Measurements from ENCODE around the gene UTY.

Gene UTY

GRCh38 chrY:13330651-13331050, 149.2 kb downstream of the UTY start:
- TF ChIP-seq CTCF (conservative IDR thresholded peaks at IDR 0.05; ENCODE audit: control insufficient read depth, insufficient read depth, low read depth, low read length) = no peak
- no peak for DNase-seq (ENCODE audit: low read depth)
- no peak overlapping the region for H3K4me3 ChIP-seq (ENCODE audit: control insufficient read depth, low read depth, low read length)

GRCh38 chrY:13312966-13313365, 166.9 kb downstream of the UTY start:
- H3K4me3 ChIP-seq (ENCODE audit: control insufficient read depth, low read depth, low read length) = no peak overlapping the region
- no peak for TF ChIP-seq CTCF (conservative IDR thresholded peaks at IDR 0.05; ENCODE audit: control insufficient read depth, insufficient read depth, low read depth, low read length)
- no peak for DNase-seq (ENCODE audit: low read depth)

GRCh38 chrY:13307959-13308358, 171.9 kb downstream of the UTY start:
- no peak overlapping the region for H3K4me3 ChIP-seq (ENCODE audit: control insufficient read depth, low read depth, low read length)
- no peak for DNase-seq (ENCODE audit: low read depth)
- no peak for TF ChIP-seq CTCF (conservative IDR thresholded peaks at IDR 0.05; ENCODE audit: control insufficient read depth, insufficient read depth, low read depth, low read length)

- no peak overlapping the region for H3K4me3 ChIP-seq (ENCODE audit: control insufficient read depth, low read depth, low read length)
- no peak for DNase-seq (ENCODE audit: low read depth)
- no peak for TF ChIP-seq CTCF (conservative IDR thresholded peaks at IDR 0.05; ENCODE audit: control insufficient read depth, insufficient read depth, low read depth, low read length)
Observed at GRCh38 chrY:13300795-13301194, 179.0 kb downstream of the UTY start.

GRCh38 chrY:13299411-13299810, 180.4 kb downstream of the UTY start:
- no peak overlapping the region for H3K4me3 ChIP-seq (ENCODE audit: control insufficient read depth, low read depth, low read length)
- DNase-seq (ENCODE audit: low read depth) = no peak
- no peak for TF ChIP-seq CTCF (conservative IDR thresholded peaks at IDR 0.05; ENCODE audit: control insufficient read depth, insufficient read depth, low read depth, low read length)

- no peak overlapping the region for H3K4me3 ChIP-seq (ENCODE audit: control insufficient read depth, low read depth, low read length)
- no peak for TF ChIP-seq CTCF (conservative IDR thresholded peaks at IDR 0.05; ENCODE audit: control insufficient read depth, insufficient read depth, low read depth, low read length)
- no peak for DNase-seq (ENCODE audit: low read depth)
Observed at GRCh38 chrY:13296176-13296890, 183.5 kb downstream of the UTY start.

GRCh38 chrY:13295026-13295425, 184.8 kb downstream of the UTY start:
- DNase-seq (ENCODE audit: low read depth) = no peak
- no peak overlapping the region for H3K4me3 ChIP-seq (ENCODE audit: control insufficient read depth, low read depth, low read length)
- no peak for TF ChIP-seq CTCF (conservative IDR thresholded peaks at IDR 0.05; ENCODE audit: control insufficient read depth, insufficient read depth, low read depth, low read length)
